Mucosa of stomach (tissue), 1 donor: ENCODE data around the gene SLC4A7.
"Not testable (repeated sequence)": the region's sequence is repeated elsewhere in the genome, so short reads cannot be mapped to it uniquely, and the experiment has no call there.

ENCODE experiments used
- H3K27me3 ChIP-seq: one replicate; pipeline ENCODE4 v1.7.0; 2013; ENCODE audit warnings: mild to moderate bottlenecking, low read length; ENCODE audit not compliant: control insufficient read depth, insufficient read depth
- H3K36me3 ChIP-seq: one replicate; pipeline ENCODE4 v1.7.0; 2013; ENCODE audit warnings: low read length; ENCODE audit not compliant: control insufficient read depth, insufficient read depth
- H3K4me1 ChIP-seq: one replicate; pipeline ENCODE4 v1.7.0; 2013; ENCODE audit warnings: mild to moderate bottlenecking, low read length; ENCODE audit not compliant: control insufficient read depth, insufficient read depth
- H3K4me3 ChIP-seq: one replicate; pipeline ENCODE4 v1.7.0; 2013; ENCODE audit warnings: low read length
- H3K9ac ChIP-seq: one replicate; pipeline ENCODE4 v1.7.0; 2013; ENCODE audit warnings: mild to moderate bottlenecking, low read length, moderate library complexity
- H3K9me3 ChIP-seq: one replicate; pipeline ENCODE4 v1.7.0; 2013; ENCODE audit warnings: mild to moderate bottlenecking, low read length, moderate library complexity; ENCODE audit not compliant: control insufficient read depth
- donor health status: Pancreatic carcinoma.

SLC4A7 gene

DNA sequence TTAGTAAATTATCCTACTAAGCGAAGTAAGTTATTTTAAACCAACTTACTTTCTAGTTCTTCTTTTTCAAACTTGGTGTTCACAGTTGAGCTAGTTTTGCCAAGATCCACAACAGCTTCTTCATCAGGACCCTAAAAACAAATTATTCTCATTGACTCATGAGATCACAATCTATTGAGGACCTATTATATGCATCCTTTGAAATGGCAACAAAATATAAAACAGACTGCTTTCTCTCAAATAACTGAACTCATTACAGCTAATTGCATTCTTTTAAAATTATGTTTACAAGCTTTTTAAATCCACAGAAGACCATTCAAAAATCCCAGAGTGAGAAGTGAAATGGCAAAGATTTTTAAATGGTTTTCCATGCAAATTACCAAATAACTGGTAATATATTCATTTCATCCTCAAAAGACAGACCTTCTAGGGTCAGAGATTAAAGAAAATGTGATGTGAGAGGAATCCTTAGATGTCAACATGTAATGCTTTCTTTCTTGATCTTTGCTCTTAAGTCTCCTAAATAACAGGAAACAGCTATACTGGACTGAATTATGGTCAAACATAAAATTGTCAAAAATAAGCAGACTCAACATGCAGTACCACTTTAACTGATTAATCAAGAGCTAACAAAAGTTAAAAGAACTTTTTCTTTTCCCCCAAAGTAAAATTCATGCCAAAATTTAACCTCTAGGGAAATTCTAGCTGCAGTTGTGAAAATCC lies 31.7 kb downstream of the SLC4A7 start:
- Histone ChIP-seq H3K4me1 (peaks cover 7% of the 10 kb centered on the region), H3K36me3 (no peaks in the 10 kb centered on the region), H3K27me3 (no peaks in the 10 kb centered on the region), H3K9me3 (no peaks in the 10 kb centered on the region), H3K4me3 (no peak overlapping the region), H3K9ac (no peak overlapping the region)

DNA sequence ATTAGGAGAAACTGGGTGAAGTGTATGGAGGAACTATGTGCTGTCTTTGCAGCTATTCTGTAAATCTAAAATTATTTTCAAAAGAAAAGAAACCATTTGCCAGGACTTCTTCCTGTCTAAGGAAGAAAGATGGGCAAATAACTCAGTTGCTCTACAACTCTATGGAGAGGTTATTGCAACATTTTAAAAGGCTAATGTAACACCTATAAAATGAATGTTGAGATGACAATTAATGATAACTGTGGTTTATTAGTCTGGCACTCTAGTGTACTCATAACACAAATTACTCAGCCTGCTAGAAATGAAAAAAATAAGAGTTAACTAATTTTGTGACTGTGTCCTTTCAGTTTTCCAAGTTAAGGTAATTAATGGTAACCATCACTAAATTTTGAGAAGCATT lies 32.3 kb downstream of the SLC4A7 start:
- Histone ChIP-seq H3K4me3 (no peak overlapping the region), H3K27me3 (no peaks in the 10 kb centered on the region), H3K36me3 (no peaks in the 10 kb centered on the region), H3K9me3 (no peaks in the 10 kb centered on the region), H3K4me1 (peaks cover 7% of the 10 kb centered on the region), H3K9ac (no peak overlapping the region)

GRCh38 chr3:27451251-27451650 lies 32.9 kb downstream of the SLC4A7 start:
- H3K4me1 ChIP-seq, result peaks cover 7% of the 10 kb centered on the region
- H3K27me3 ChIP-seq, result no peaks in the 10 kb centered on the region
- no peaks in the 10 kb centered on the region for H3K9me3 ChIP-seq
- no peak overlapping the region for H3K4me3 ChIP-seq
- H3K36me3 ChIP-seq, result no peaks in the 10 kb centered on the region
- H3K9ac ChIP-seq, result no peak overlapping the region

GRCh38 chr3:27449530-27450150 lies 34.5 kb downstream of the SLC4A7 start:
- H3K9ac ChIP-seq, result no peak overlapping the region
- no peaks in the 10 kb centered on the region for H3K9me3 ChIP-seq
- H3K27me3 ChIP-seq, result no peaks in the 10 kb centered on the region
- peaks cover 7% of the 10 kb centered on the region for H3K4me1 ChIP-seq
- H3K36me3 ChIP-seq, result no peaks in the 10 kb centered on the region
- no peak overlapping the region for H3K4me3 ChIP-seq

DNA sequence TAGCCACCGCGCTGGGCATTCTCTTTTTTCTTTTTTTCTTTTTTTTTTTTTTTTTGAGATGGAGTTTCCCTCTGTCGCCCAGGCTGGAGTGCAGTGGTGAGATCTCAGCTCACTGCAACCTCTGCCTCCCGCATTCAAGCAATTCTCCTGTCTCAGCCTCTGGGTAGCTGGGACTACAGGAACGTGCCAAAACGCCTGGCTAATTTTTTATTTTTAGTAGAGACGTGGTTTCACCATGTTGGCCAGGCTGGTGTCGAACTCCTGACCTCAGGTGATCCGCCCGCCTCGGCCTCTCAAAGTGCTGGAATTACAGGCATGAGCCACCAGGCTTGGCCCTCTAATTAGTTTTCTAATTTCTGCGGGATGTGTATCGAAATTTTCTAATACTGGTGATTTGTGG lies 41.2 kb downstream of the SLC4A7 start:
- not testable (repeated sequence) for H3K36me3 ChIP-seq, H3K27me3 ChIP-seq, H3K4me1 ChIP-seq, H3K9ac ChIP-seq, H3K4me3 ChIP-seq, H3K9me3 ChIP-seq

GRCh38 chr3:27438352-27438751 lies 45.8 kb downstream of the SLC4A7 start:
- not testable (repeated sequence) for H3K4me1 ChIP-seq, H3K9me3 ChIP-seq, H3K36me3 ChIP-seq, H3K27me3 ChIP-seq, H3K4me3 ChIP-seq, H3K9ac ChIP-seq

- Histone ChIP-seq H3K4me3 (no peak overlapping the region), H3K4me1 (peaks cover 7% of the 10 kb centered on the region), H3K36me3 (peaks cover 4% of the 10 kb centered on the region), H3K9me3 (no peaks in the 10 kb centered on the region), H3K27me3 (no peaks in the 10 kb centered on the region), H3K9ac (no peak overlapping the region)
Measured at GRCh38 chr3:27431116-27431515, 53.1 kb downstream of the SLC4A7 start.

GRCh38 chr3:27429909-27430308 lies 54.3 kb downstream of the SLC4A7 start:
- peaks cover 7% of the 10 kb centered on the region for H3K4me1 ChIP-seq
- H3K9me3 ChIP-seq, result no peaks in the 10 kb centered on the region
- H3K27me3 ChIP-seq, result no peaks in the 10 kb centered on the region
- H3K36me3 ChIP-seq, result peaks cover 4% of the 10 kb centered on the region
- H3K9ac ChIP-seq, result no peak overlapping the region
- H3K4me3 ChIP-seq, result no peak overlapping the region

GRCh38 chr3:27428446-27428845 lies 55.7 kb downstream of the SLC4A7 start:
- Histone ChIP-seq H3K36me3 (peaks cover 4% of the 10 kb centered on the region), H3K4me1 (peaks cover 7% of the 10 kb centered on the region), H3K4me3 (no peak overlapping the region), H3K9me3 (no peaks in the 10 kb centered on the region), H3K27me3 (no peaks in the 10 kb centered on the region), H3K9ac (no peak overlapping the region)

DNA sequence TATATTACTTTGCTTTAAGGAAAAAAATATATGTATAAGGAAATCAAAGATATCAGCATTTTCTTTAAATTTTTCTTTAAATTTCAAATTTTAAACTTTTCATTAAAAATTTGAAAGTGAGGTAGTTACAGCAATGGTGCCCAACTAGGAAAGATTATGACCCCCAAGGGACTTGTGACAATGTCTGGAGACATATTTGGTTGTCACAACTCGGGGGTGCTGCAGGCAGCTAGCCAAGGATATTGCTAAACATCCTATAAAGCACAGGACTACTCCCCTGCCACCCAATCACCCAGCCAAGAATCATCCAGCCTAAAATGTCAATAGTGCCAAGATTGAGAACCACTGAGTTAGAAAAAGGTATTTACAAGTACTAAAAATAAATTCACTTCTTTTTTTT lies 57.3 kb downstream of the SLC4A7 start:
- Histone ChIP-seq H3K9ac (no peak overlapping the region), H3K4me1 (peaks cover 7% of the 10 kb centered on the region), H3K36me3 (no peaks in the 10 kb centered on the region), H3K27me3 (no peaks in the 10 kb centered on the region), H3K4me3 (no peak overlapping the region), H3K9me3 (no peaks in the 10 kb centered on the region)

DNA sequence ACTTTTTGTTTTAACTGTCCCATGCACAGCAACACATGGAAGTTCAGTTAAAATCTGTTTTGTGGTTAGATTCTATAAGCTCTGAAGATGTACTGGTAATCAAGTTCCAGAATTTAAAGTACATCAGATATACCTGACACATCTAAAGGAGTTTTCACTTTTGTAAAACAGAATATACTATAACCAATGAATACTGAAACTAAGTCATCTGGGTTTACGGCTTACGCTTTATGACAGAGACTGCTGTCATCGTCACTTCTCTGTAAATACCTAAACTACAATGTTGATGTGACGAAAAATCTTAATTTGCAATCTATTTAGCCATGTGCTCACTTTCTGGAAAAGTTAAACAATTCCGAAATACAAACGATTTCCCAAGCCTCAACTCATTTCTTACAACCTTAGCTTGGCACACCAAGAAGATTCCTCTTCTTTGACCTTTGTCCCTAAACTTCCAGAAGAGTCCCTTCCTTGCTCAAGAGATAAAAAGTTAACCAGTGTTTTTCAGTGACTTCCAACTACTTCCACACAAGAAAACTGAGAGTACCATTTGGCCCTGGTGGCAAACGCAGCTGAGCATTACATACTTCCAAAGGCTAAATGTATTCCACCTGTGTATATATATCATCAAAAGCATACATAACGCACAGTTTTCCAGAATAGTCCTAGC lies 58.2 kb downstream of the SLC4A7 start:
- Histone ChIP-seq H3K36me3 (no peaks in the 10 kb centered on the region), H3K4me3 (no peak overlapping the region), H3K9ac (no peak overlapping the region), H3K27me3 (no peaks in the 10 kb centered on the region), H3K4me1 (peaks cover 3% of the 10 kb centered on the region), H3K9me3 (no peaks in the 10 kb centered on the region)

GRCh38 chr3:27424812-27425521 lies 59.2 kb downstream of the SLC4A7 start:
- H3K27me3 ChIP-seq, H3K9ac ChIP-seq, H3K4me1 ChIP-seq, H3K36me3 ChIP-seq, H3K4me3 ChIP-seq, H3K9me3 ChIP-seq: not testable (repeated sequence)
